Stromal cell of bone marrow (primary cell): ENCODE measurements around the gene DIP2C.
"Not testable (repeated sequence)": the region's sequence is repeated elsewhere in the genome, so short reads cannot be mapped to it uniquely, and the experiment has no call there.

Source experiments
- DNase-seq: peaks from one replicate; pipeline ENCODE4 v3.0.0-alpha.2; 2012; ENCODE audit warnings: low read depth

The DIP2C gene

GRCh38 chr10:479706-480497 lies 209.6 kb downstream of the DIP2C start:
- not testable (repeated sequence) for DNase-seq

- no peak for DNase-seq
Observed at GRCh38 chr10:478471-479245, 210.8 kb downstream of the DIP2C start.

- no peak for DNase-seq
Observed at GRCh38 chr10:477620-478019, 211.8 kb downstream of the DIP2C start.

- no peak for DNase-seq
Observed at GRCh38 chr10:476455-476780, 213.1 kb downstream of the DIP2C start.

GRCh38 chr10:475709-476454 lies 213.6 kb downstream of the DIP2C start:
- DNase-seq = no peak

- no peak for DNase-seq
Observed at GRCh38 chr10:474946-475345, 214.5 kb downstream of the DIP2C start.

- DNase-seq = no peak
Observed at GRCh38 chr10:474406-474805, 215.1 kb downstream of the DIP2C start.

GRCh38 chr10:472241-472910 lies 217.1 kb downstream of the DIP2C start:
- no peak for DNase-seq

GRCh38 chr10:470339-471003 lies 219.0 kb downstream of the DIP2C start:
- no peak for DNase-seq

GRCh38 chr10:469947-470338 lies 219.5 kb downstream of the DIP2C start:
- DNase-seq = no peak

- DNase-seq = no peak
Observed at GRCh38 chr10:459743-460142, 229.7 kb downstream of the DIP2C start.

GRCh38 chr10:458421-458851 lies 231.0 kb downstream of the DIP2C start:
- DNase-seq = no peak

GRCh38 chr10:456486-456885 lies 233.0 kb downstream of the DIP2C start:
- no peak for DNase-seq

GRCh38 chr10:454860-455259 lies 234.6 kb downstream of the DIP2C start:
- DNase-seq = peak; percentile 21

- DNase-seq = no peak
Observed at GRCh38 chr10:453647-454046, 235.8 kb downstream of the DIP2C start.

- DNase-seq = no peak
Observed at GRCh38 chr10:452512-453426, 236.7 kb downstream of the DIP2C start.

- DNase-seq = no peak
Observed at GRCh38 chr10:451856-452255, 237.6 kb downstream of the DIP2C start.

- peak; percentile 15 for DNase-seq
Observed at GRCh38 chr10:451021-451471, 238.4 kb downstream of the DIP2C start.

- no peak for DNase-seq
Observed at GRCh38 chr10:450463-450862, 239.0 kb downstream of the DIP2C start.

- not testable (repeated sequence) for DNase-seq
Observed at GRCh38 chr10:449331-449730, 240.1 kb downstream of the DIP2C start.
